Heart right ventricle (tissue), 16 donors: ENCODE data around the gene FHIP1A. TPM values are rescaled to one million over a fixed set of nuclear protein-coding genes. Genes with fewer than 3 reads are reported as not detected.

Source experiments
- ATAC-seq, 8 donors: fragments of 200-7000 bp; cut with Tn5 transposase; one replicate each; pipeline ENCODE4 v1.9.1; 2020; ENCODE audit warnings: mild to moderate bottlenecking in 8 of 8, moderate library complexity in 8 of 8, moderate number of reproducible peaks in 1 of 8
- DNase-seq, 2 donors: peaks; one replicate each; pipeline ENCODE4 v3.0.0-alpha.2; 2020
- H3K27ac ChIP-seq, 10 donors: fragments of 200-600 bp; sonication (generic) in 2 of 10; one replicate each; pipeline versions ENCODE4 v1.5.0 to v1.8.0; 2020 to 2022; ENCODE audit warnings: mild to moderate bottlenecking in 3 of 10
- H3K27me3 ChIP-seq, 7 donors: fragments of 200-600 bp; one replicate each; pipeline ENCODE4 v1.8.0; 2021 to 2022; ENCODE audit warnings: mild to moderate bottlenecking in 2 of 7
- H3K36me3 ChIP-seq, 9 donors: fragments of 200-600 bp; sonication (generic) in 1 of 9; one replicate each; pipeline versions ENCODE4 v1.5.0 to v1.8.0; 2020 to 2022; ENCODE audit warnings: mild to moderate bottlenecking in 2 of 9
- H3K4me1 ChIP-seq, 9 donors: fragments of 200-600 bp; sonication (generic) in 1 of 9; one replicate each; pipeline versions ENCODE4 v1.5.0 to v1.8.0; 2020 to 2022; ENCODE audit warnings: mild to moderate bottlenecking in 4 of 9
- H3K4me3 ChIP-seq, 10 donors: fragments of 200-600 bp; sonication (generic) in 2 of 10; one replicate each; pipeline versions ENCODE4 v1.5.0 to v1.8.0; 2020 to 2022; ENCODE audit warnings: mild to moderate bottlenecking in 7 of 10, moderate library complexity in 2 of 10
- H3K9me3 ChIP-seq, 11 donors: fragments of 200-600 bp in 10 of 11; sonication (generic) in 2 of 11; one replicate each; pipeline versions ENCODE4 v1.5.0 to v1.8.0; 2013 to 2022; ENCODE audit warnings: mild to moderate bottlenecking in 2 of 11, control low read depth in 1 of 11, moderate library complexity in 1 of 11
- WGBS, 2 donors: extraction: QIAGEN DNeasy Blood & Tissue Kit; methylation state at CpG; one replicate each; pipeline ENCODE4 v1.1.7; 2013; ENCODE audit warnings: inconsistent platforms in 1 of 2; 5-methylcytosine and 5-hydroxymethylcytosine counted together
- intact Hi-C, 10 donors: fragments of 100-400 bp; cut with DNase I; formaldehyde crosslinking; loops; one replicate each; pipeline versions ENCODE4 v1.11.1 to v1.14.2; 2022
- polyA plus RNA-seq, 2 donors: library from polyadenylated mRNA; stranded (reverse); fragments of 200-250 nt; gene quantifications; one replicate each; pipeline ENCODE4 v1.2.3, GENCODE V29; 2013
- total RNA-seq, 10 donors: library from RNA; stranded (reverse); fragmentation: NEBNext Ultra II Directional in 3 of 10; extraction: Animal tissue kit (Norgen Biotek cat#: 25700) in 3 of 10; gene quantifications; one replicate each; pipeline versions ENCODE4 v1.2.1 to v1.2.4, GENCODE V29; 2021 to 2023
- TF ChIP-seq, protein P1 (sequence below), 9 donors: fragments of 200-600 bp; sonication (generic) in 2 of 9; IDR thresholded peaks; one replicate each; pipeline versions ENCODE4 v1.5.0 to v1.8.0; 2021 to 2022; ENCODE audit warnings: antibody characterized with exemption in 9 of 9, mild to moderate bottlenecking in 5 of 9, moderate library complexity in 1 of 9
- donor health status: Arrhythmogenic right ventricular cardiomyopathy.
- donor health status: ischemic (EF 13 %, LVEDD 7.1; RV severe dilation, severe dysfunction).
- donor health status: healthy with polysubstance abuse.
- donor health status: DM: no; HTN: yes; CAD: no.
- donor health status: DM: no; HTN: no; CAD: no.
- donor health status: ischemic (EF 25% LVEDD 6.9; RV normal size, moderate dysfunction).
- donor health status: ischemic (EF 25% LVEDD 5.7; RV mildly dilated, moderate dysfunction).
- donor health status: healthy.
- donor health status: DM: yes; HTN: yes; CAD: no.
- donor health status: Ischemic cardiomyopathy.
- donor health status: ischemic (EF 35%, LVEDD 5.7; RV mildly dilated, moderate dysfunction).
- donor health status: nonischemic (EF 11% LVEDD 7.7; RV severe dilation, severe dysfunction).
- donor health status: DM: yes; HTN: yes; CAD: no.
- donor health status: PGD.
- donor health status: ischemic (EF 29% LVEDD 5.4; RV normal size, mild dysfunction).
- donor health status: nonischemic (EF 23%, LVEDD 6.1; RV moderate dilation, normal function).

FHIP1A gene
- total and polyA plus RNA-seq, 12 donors: 0.77 to 27.7 (median 20.5) TPM

DNA sequence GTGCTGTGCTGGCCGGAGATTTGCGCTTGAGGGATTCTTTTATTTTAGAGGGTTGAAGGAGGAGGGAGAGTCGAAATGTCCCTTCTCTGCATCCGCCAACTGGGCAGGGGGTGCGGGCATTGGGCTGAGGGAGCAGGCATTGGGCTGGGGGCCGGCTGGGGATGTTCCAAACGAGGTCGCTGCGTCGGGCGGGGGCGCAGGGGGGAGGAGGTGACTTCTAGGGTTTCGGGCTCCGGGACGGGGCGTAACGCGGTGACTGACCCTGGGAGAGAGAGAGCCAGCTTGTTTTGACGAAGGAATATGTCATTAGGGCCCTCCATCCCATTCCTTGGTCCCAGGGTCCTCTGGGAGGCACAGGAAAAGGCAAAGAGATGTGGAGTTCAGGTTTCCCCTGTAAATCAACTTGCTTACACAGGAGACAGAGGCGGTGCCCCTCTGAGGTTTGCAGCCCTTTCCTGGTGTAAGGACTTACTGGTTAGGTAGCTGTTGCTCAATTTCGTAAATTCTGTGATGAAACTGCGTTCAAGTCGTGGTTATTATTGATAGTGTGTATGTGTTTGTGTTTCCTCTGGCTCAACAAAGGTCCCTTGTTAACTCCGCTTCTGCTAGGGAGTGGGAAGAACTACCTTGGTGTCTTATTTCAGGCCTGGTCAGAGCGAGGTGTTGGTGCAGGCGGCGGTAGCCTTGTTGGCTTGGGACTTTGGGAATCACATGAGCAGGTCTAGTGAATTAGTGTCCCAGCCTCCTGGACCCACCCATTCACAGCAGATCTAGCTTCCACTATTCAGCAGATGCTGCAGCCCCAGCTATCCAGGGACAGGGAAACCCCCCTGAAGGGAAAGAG lies 716 bp downstream of the FHIP1A start:
- H3K4me1 ChIP-seq: peaks cover 0 to 27% (median 20%) of the 10 kb centered on the region in 9 donors

DNA sequence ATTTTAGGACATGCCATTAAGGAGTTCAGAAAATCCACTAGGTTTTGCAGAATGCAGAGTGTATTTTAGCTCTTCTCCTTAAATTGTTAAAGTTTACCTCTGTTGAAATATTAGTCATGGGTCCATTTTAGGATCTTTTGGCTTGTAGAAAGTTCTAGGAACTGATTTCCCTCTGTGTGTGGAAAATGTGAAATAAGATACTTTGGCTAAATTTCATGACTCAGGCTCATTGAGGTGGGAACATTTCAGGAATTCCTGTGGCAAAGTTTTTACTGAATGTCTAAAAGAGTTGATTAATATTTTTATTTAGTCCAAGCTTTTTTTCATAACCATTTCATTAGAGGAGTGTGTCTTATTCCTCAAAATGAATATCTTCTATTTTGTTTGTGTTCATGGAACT lies 7.0 kb downstream of the FHIP1A start:
- Histone ChIP-seq H3K27ac (no peak overlapping the region), H3K9me3 (no peaks in the 10 kb centered on the region), H3K4me1 (peaks cover 0 to 4% (median 0%) of the 10 kb centered on the region in 9 donors), H3K36me3 (no peaks in the 10 kb centered on the region), H3K27me3 (peaks cover 0 to 24% (median 0%) of the 10 kb centered on the region in 7 donors), H3K4me3 (no peak overlapping the region)
- ATAC-seq (no peak), DNase-seq (no peak)
- intact Hi-C loops: no loop called here
- TF ChIP-seq, protein P1, sequence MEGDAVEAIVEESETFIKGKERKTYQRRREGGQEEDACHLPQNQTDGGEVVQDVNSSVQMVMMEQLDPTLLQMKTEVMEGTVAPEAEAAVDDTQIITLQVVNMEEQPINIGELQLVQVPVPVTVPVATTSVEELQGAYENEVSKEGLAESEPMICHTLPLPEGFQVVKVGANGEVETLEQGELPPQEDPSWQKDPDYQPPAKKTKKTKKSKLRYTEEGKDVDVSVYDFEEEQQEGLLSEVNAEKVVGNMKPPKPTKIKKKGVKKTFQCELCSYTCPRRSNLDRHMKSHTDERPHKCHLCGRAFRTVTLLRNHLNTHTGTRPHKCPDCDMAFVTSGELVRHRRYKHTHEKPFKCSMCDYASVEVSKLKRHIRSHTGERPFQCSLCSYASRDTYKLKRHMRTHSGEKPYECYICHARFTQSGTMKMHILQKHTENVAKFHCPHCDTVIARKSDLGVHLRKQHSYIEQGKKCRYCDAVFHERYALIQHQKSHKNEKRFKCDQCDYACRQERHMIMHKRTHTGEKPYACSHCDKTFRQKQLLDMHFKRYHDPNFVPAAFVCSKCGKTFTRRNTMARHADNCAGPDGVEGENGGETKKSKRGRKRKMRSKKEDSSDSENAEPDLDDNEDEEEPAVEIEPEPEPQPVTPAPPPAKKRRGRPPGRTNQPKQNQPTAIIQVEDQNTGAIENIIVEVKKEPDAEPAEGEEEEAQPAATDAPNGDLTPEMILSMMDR (IDR thresholded peaks at IDR 0.05): no peak

More for the DNA sequence above, 716 bp downstream of the FHIP1A start:
- intact Hi-C loops: no loop called here
- H3K27me3 ChIP-seq: peaks cover 0 to 47% (median 0%) of the 10 kb centered on the region in 7 donors
- no peaks in the 10 kb centered on the region for H3K9me3 ChIP-seq
- H3K27ac ChIP-seq: peak overlapping the region in 8 of 10 donors; percentile 34 to 77 (median 54)
- DNase-seq (peak; percentile 9 to 21), ATAC-seq (peak in 6 of 8 donors; percentile 28 to 71 (median 42))
- 6 to 7% methylated on average over 27 of the region's 27 CpGs for WGBS, 2 donors
- TF ChIP-seq, protein P1 (IDR thresholded peaks at IDR 0.05): no peak
- H3K4me3 ChIP-seq: peak overlapping the region; percentile 28 to 67 (median 62)
- no peaks in the 10 kb centered on the region for H3K36me3 ChIP-seq

DNA sequence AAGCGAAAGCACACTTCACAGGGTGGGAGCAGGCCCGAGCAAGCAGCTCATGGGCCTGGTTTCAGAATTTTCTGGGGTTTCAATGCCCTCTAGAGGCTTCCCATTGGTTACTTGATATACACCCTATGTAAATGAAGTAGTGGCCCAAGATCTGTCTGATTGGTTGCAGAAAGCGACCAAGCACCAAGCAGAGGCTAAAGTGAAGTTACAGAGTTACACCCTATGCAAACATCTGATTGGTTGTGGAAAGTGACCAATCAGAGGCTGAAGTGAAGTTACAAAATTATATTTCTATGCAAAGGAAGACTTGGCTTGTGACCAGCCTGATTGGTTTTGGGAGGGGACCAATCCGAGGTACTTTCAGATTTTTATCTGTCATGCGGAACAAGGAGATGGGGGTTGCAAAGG lies 8.2 kb downstream of the FHIP1A start:
- DNase-seq (no peak), ATAC-seq (no peak)
- H3K36me3 ChIP-seq: no peaks in the 10 kb centered on the region
- no peaks in the 10 kb centered on the region for H3K9me3 ChIP-seq
- 89 to 92% methylated on average over 5 of the region's 5 CpGs for WGBS, 2 donors
- no peak overlapping the region for H3K4me3 ChIP-seq
- TF ChIP-seq, protein P1 (IDR thresholded peaks at IDR 0.05): no peak
- H3K27ac ChIP-seq: no peak overlapping the region
- peaks cover 0 to 19% (median 0%) of the 10 kb centered on the region in 7 donors for H3K27me3 ChIP-seq
- peaks cover 0 to 4% (median 0%) of the 10 kb centered on the region in 9 donors for H3K4me1 ChIP-seq
- intact Hi-C loops: no loop called here

DNA sequence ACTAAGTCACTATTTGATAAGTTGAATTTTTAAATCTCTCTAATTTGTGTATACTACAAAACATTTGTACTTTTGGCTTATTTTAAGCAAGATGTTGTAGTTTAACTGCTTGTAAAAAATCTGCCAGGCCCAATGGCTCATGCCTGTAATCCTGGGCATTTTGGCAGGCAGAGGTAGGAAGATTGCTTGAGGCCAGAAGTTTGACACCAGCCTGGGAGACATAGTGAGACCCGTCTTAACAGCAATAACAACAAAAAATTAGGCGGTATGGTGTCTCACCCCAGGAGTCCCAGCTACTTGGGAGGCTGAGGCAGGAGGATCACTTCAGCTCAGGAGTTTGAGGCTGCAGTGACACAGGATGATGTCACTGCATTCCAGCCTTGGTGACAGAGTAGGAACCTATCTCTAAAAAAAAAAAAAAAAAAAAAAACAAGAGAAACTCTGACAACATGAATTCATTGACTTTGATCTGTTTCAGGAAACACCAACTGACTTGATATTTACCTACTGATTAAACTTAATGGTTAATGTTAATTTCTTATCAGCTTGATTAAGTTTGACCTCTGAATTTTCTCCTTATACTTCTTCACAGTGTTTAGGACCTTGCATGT lies 8.9 kb downstream of the FHIP1A start:
- Histone ChIP-seq H3K4me1 (peaks cover 0 to 4% (median 0%) of the 10 kb centered on the region in 9 donors), H3K9me3 (no peaks in the 10 kb centered on the region), H3K27me3 (peaks cover 0 to 19% (median 0%) of the 10 kb centered on the region in 7 donors), H3K36me3 (no peaks in the 10 kb centered on the region), H3K4me3 (no peak overlapping the region), H3K27ac (no peak overlapping the region)
- DNase-seq: no peak
- ATAC-seq: no peak
- 93 to 95% methylated on average over 2 of the region's 2 CpGs for WGBS, 2 donors
- intact Hi-C loops: no loop called here
- TF ChIP-seq, protein P1 (IDR thresholded peaks at IDR 0.05): no peak
